ENCODE data around the gene ABI3.

The ABI3 gene

DNA sequence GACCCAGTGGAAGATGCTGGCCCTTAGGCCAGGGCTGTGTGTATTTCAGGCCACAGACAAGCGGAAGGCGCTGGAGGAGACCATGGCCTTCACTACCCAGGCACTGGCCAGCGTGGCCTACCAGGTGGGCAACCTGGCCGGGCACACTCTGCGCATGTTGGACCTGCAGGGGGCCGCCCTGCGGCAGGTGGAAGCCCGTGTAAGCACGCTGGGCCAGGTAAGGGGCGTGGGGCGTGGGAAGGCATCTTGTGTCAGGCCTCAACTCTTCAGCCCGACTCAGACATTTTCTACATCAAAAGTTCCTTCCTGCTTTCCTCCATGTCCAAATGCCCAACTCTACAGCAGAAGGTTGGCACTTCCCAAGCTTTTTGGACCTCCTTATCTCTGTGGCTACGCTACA, 6.0 kb downstream of the ABI3 start:
- TF ChIP-seq ZFX (IDR thresholded peaks at IDR 0.05): no peak
- TF ChIP-seq, protein P1, sequence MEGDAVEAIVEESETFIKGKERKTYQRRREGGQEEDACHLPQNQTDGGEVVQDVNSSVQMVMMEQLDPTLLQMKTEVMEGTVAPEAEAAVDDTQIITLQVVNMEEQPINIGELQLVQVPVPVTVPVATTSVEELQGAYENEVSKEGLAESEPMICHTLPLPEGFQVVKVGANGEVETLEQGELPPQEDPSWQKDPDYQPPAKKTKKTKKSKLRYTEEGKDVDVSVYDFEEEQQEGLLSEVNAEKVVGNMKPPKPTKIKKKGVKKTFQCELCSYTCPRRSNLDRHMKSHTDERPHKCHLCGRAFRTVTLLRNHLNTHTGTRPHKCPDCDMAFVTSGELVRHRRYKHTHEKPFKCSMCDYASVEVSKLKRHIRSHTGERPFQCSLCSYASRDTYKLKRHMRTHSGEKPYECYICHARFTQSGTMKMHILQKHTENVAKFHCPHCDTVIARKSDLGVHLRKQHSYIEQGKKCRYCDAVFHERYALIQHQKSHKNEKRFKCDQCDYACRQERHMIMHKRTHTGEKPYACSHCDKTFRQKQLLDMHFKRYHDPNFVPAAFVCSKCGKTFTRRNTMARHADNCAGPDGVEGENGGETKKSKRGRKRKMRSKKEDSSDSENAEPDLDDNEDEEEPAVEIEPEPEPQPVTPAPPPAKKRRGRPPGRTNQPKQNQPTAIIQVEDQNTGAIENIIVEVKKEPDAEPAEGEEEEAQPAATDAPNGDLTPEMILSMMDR (conservative IDR thresholded peaks at IDR 0.05): no peak
- no peak overlapping the region for H3K27ac ChIP-seq

DNA sequence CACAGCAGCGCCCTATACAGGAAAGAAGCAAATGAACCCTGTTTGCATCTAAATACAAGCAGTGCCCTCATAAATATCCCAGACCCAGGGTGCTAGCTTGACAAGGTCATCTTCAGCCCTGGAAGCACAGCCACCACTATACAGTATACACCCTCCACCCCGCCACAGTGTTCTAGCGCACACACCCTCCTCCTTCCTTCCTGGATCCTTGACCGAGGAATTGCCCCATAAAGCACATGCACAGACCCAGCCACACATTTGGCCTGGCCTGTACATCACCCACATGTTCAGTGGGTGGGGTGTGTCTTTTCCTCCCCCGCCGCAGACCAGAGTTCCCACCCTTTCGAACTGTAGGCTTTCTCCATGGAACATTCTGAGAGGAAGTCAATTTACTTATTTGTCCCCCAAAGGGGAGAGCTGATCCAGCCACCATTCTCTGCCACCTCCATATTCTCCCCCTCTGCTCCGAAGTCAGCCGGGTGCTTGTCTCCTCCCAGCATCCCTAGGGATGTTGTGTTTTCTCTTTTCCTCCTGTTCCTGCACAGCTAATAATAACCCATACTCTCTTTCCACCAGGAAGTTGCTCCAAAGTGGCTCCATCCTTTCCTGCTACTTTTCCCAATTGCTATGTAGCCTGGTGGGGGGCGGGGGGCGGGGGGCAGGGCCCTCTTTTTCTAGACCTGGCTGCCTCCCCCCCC, 6.6 kb downstream of the ABI3 start:
- TF ChIP-seq, protein P1 (conservative IDR thresholded peaks at IDR 0.05): no peak
- TF ChIP-seq ZFX (IDR thresholded peaks at IDR 0.05): no peak
- no peak overlapping the region for H3K27ac ChIP-seq

DNA sequence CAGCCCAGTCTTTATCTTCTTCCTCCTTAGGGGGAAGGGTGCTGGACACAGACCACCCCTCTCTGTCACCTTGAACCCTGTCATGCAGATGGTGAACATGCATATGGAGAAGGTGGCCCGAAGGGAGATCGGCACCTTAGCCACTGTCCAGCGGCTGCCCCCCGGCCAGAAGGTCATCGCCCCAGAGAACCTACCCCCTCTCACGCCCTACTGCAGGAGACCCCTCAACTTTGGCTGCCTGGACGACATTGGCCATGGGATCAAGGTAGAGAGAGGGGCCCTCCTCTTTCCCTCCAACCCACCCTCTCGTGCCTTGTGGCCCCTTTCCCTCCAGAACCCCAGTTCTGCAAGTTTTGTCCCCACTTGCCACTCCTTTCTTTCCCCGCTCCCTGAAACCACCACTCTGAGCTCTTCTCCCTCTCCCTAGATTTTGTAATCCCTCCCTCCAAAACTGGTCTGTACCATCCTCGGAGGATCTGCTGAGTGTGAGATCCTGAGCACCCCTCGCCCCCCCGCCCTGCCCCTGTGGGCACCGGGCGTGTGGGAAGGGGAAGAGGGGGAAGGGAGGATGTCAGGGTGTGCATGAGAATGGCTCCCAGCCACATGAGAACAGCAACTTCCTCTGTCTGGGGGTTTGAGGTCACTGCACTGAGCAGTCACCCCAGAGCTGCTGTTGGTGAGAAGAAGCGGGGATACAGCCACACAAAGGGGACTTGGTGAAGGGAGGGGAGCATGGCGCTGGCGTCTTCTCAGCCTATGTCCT, 7.3 kb downstream of the ABI3 start:
- no peak overlapping the region for H3K27ac ChIP-seq
- TF ChIP-seq ZFX (IDR thresholded peaks at IDR 0.05): no peak
- TF ChIP-seq, protein P1 (conservative IDR thresholded peaks at IDR 0.05): no peak

DNA sequence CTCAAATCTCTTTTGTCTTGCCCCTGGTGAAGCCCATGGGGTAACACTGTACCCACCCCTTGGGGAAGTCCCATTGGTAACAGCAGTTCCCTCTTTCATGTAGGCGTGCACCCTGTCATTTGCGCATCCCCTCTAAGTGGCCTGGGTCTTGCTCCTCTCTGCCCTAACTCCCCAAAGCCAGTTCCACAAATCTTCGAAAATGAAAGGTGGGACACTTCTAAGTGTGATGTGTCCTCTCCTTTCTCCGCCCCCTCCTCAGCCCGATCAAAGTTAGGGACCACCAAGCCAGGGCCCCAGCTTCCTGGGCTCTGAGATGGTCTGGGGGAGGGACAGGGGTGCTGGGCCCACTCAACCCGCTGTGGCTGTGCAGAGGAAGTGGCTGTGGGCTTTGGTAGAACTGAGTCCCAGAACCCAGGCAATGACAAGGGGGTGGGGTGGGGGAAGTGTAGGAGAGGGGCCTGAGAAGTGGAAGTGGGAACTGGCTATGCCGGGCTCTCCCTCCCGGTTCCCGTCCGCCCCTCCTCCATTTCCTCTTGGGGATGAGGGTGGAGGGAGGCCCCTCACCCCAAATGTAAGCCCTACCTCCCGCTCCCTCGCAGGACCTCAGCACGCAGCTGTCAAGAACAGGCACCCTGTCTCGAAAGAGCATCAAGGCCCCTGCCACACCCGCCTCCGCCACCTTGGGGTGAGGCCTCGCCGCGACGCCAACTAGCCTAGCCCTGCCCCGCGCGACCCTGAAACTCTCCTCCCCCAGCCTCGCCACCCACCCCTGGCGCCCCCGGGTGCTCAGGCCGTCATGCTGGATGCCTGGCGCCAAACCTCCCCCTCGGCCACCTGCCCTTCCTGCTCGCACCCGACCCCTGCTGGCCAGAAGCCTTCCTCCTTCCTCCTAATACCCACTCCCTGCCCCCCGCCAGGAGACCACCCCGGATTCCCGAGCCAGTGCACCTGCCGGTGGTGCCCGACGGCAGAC, 8.7 kb downstream of the ABI3 start:
- no peak overlapping the region for H3K27ac ChIP-seq

DNA sequence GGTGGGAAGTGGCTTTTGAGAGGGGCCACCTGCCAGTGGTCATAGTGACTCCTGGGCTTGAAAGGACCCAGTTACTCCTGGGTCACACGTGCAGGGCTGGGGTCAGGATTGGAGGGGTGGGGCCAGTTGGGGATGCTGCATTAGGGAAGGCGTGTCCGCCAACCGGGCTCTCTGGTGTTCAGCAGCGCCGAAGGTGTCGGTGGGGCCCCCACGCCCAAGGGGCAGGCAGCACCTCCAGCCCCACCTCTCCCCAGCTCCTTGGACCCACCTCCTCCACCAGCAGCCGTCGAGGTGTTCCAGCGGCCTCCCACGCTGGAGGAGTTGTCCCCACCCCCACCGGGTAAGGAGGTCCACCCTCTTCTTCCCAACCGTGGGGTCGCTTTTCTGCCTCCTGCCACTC, 9.5 kb downstream of the ABI3 start:
- no peak overlapping the region for H3K27ac ChIP-seq
- no peak for TF ChIP-seq ZFX (IDR thresholded peaks at IDR 0.05)
- TF ChIP-seq, protein P1 (conservative IDR thresholded peaks at IDR 0.05): no peak; the same call in 1 of the 2 replicates

More for the DNA sequence above, 8.7 kb downstream of the ABI3 start:
- TF ChIP-seq, protein P1 (conservative IDR thresholded peaks at IDR 0.05): no peak
- no peak for TF ChIP-seq ZFX (IDR thresholded peaks at IDR 0.05)

DNA sequence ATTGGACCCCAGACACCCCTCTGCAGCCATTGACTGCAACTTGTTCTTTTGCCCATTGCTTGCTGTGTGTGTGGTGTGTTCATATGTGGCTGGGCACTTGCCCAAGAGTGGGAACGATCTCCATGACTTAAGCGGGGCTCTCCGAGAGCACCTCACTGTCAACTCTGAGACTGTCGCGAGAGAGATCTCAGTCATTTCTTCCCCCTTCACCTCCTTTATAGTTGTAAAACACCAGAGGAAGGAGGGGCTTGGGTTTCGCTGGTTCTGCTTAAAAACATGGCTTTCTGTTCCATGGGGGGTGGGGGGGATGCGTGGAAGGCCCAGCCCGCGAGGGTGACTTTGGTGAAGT, 12.6 kb downstream of the ABI3 start:
- no peak overlapping the region for H3K27ac ChIP-seq
- TF ChIP-seq, protein P1 (conservative IDR thresholded peaks at IDR 0.05): no peak
- TF ChIP-seq ZFX (IDR thresholded peaks at IDR 0.05): no peak

Data from C4-2B (cell line).